Muscle of back (tissue), 13 donors: Measurements from ENCODE around the gene TSC22D3. TPM values are rescaled to one million over a fixed set of nuclear protein-coding genes. Genes with fewer than 3 reads are reported as not detected.
"Not testable (repeated sequence)": the region's sequence is repeated elsewhere in the genome, so short reads cannot be mapped to it uniquely, and the experiment has no call there.

Source experiments
- DNase-seq, 3 donors: peaks; one replicate each; pipeline versions ENCODE4 v3.0.0 to v3.0.0-alpha.2; 2013
- long read RNA-seq, 9 donors: transcript quantifications; one replicate each; lab custom pipeline, GENCODE V29; 2026
- polyA plus RNA-seq, 10 donors: library from polyadenylated mRNA; unstranded; fragments of 120-200 nt; gene quantifications; one replicate each; pipeline ENCODE4 v1.2.1, GENCODE V29; 2013; ENCODE audit not compliant: insufficient read length in 10 of 10

TSC22D3 gene
- 10 to 100 TPM; 36.0 to 98.1 (median 58.7) TPM for polyA plus RNA-seq
- long read RNA-seq, donor 1, transcript TSC22D3-206 (3 exons, 2,027 nt): major isoform, 16 of 28 reads
- long read RNA-seq, donor 1, transcript TSC22D3-203 (3 exons, 2,266 nt): minor isoform, 5 of 28 reads
- long read RNA-seq, donor 1, transcript TSC22D3-205 (3 exons, 1,812 nt): minor isoform, 7 of 28 reads
- long read RNA-seq, donor 1, partial matches to known transcripts: 0 of 28 reads
- long read RNA-seq, donor 1, other reads (novel, unspliced or antisense): 0 of 28 reads
- long read RNA-seq, donor 2, transcript TSC22D3-206 (3 exons, 2,027 nt): major isoform, 16 of 34 reads
- long read RNA-seq, donor 2, partial matches to known transcripts: 14 of 34 reads
- long read RNA-seq, donor 2, other reads (novel, unspliced or antisense): 0 of 34 reads
- long read RNA-seq, donor 3: 0 reads
- long read RNA-seq, donor 4, transcript TSC22D3-205 (3 exons, 1,812 nt): minor isoform, 5 of 38 reads
- long read RNA-seq, donor 4, transcript TSC22D3-206 (3 exons, 2,027 nt): major isoform, 27 of 38 reads
- long read RNA-seq, donor 4, partial matches to known transcripts: 0 of 38 reads
- long read RNA-seq, donor 4, other reads (novel, unspliced or antisense): 0 of 38 reads
- long read RNA-seq, donor 5, transcript TSC22D3-206 (3 exons, 2,027 nt): major isoform, 23 of 44 reads
- long read RNA-seq, donor 5, transcript TSC22D3-205 (3 exons, 1,812 nt): minor isoform, 12 of 44 reads
- long read RNA-seq, donor 5, transcript TSC22D3-208 (2 exons, 576 nt): minor isoform, 5 of 44 reads
- long read RNA-seq, donor 5, partial matches to known transcripts: 0 of 44 reads
- long read RNA-seq, donor 5, other reads (novel, unspliced or antisense): 0 of 44 reads
- long read RNA-seq, donor 6, transcript TSC22D3-205 (3 exons, 1,812 nt): minor isoform, 8 of 32 reads
- long read RNA-seq, donor 6, transcript TSC22D3-203 (3 exons, 2,266 nt): minor isoform, 7 of 32 reads
- long read RNA-seq, donor 6, transcript TSC22D3-206 (3 exons, 2,027 nt): major isoform, 17 of 32 reads
- long read RNA-seq, donor 6, partial matches to known transcripts: 0 of 32 reads
- long read RNA-seq, donor 6, other reads (novel, unspliced or antisense): 0 of 32 reads
- long read RNA-seq, donor 7, transcript TSC22D3-206 (3 exons, 2,027 nt): major isoform, 21 of 47 reads
- long read RNA-seq, donor 7, transcript TSC22D3-205 (3 exons, 1,812 nt): minor isoform, 7 of 47 reads
- long read RNA-seq, donor 7, partial matches to known transcripts: 15 of 47 reads
- long read RNA-seq, donor 7, other reads (novel, unspliced or antisense): 0 of 47 reads
- long read RNA-seq, donor 8, transcript TSC22D3-205 (3 exons, 1,812 nt): minor isoform, 6 of 17 reads
- long read RNA-seq, donor 8, transcript TSC22D3-206 (3 exons, 2,027 nt): major isoform, 10 of 17 reads
- long read RNA-seq, donor 8, partial matches to known transcripts: 0 of 17 reads
- long read RNA-seq, donor 8, other reads (novel, unspliced or antisense): 0 of 17 reads
- long read RNA-seq, donor 9, partial matches to known transcripts: 0 of 5 reads
- long read RNA-seq, donor 9, other reads (novel, unspliced or antisense): 0 of 5 reads

DNA sequence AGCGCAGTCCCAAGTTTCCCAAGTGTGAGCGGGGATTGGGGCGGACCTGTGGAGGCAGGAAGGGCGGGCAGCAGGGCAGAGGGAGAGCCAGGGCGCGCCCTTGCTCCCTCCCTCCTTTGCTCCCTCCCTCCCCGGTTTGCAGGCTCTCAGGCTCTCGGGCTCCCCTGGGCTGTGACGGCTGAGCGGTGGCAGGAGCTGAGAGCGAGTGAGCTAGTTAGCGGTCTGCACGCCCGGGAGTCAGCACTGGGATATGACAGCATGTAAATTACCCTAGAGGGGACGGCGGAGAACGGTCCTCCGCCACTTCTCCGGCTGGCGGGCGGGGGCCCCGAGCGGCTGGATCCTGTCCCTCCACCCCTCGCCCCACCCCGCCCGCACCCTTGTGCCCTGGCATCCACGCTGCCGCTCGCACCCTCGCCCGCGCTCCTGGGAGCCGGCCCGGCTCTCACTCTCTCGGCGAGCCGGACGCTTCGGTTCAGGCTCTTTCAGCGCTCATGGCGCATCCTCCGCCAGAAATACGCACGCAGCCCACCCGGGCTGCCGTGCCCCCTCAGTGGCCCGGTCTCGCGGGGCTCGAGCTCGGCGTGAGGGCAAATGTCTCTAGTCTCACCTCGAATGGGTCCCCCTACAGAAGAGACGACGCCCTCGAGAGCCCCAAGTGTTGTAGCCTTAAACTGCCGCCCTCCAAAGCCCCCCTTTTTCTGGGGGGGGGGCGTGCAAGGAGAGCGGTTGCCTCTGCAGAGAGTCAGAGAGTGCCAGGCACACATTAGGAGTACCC is at the start of gene TSC22D3:
TSS of gene TSC22D3 (minus strand) at position 54 of the 778 bp plus-strand sequence. CDS start 368 bp downstream, outside the sequence.
- DNase-seq: peak in 2 of 3 donors; percentile 7 to 83

- DNase-seq: peak in 1 of 3 donors; percentile 24
Measured at GRCh38 chrX:107823456-107823855, 47.9 kb upstream of the TSC22D3 start.

DNA sequence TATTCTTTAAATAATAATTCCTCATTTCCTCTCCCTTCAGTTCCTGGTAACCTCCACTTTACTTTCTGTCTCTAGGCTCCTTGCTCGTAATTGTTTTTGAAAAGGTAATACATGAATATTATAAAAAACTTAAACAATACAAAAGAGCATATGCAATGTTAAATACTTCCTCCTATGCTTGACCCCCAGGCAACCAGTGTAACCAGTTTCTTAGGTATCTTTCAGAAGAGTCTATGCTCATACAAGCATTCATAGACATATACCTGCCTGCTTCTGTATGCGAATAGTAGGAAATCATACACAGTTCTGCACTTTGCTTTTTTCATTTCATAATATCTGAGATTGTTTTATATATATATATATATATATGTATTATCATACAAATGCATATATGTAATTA is 47.5 kb upstream of the TSC22D3 start:
- DNase-seq: no peak

- no peak for DNase-seq
Measured at GRCh38 chrX:107818900-107819521, 43.4 kb upstream of the TSC22D3 start.

GRCh38 chrX:107810053-107810452 is 34.5 kb upstream of the TSC22D3 start:
- DNase-seq: not testable (repeated sequence)

GRCh38 chrX:107805179-107805578 is 29.6 kb upstream of the TSC22D3 start:
- DNase-seq: no peak

DNA sequence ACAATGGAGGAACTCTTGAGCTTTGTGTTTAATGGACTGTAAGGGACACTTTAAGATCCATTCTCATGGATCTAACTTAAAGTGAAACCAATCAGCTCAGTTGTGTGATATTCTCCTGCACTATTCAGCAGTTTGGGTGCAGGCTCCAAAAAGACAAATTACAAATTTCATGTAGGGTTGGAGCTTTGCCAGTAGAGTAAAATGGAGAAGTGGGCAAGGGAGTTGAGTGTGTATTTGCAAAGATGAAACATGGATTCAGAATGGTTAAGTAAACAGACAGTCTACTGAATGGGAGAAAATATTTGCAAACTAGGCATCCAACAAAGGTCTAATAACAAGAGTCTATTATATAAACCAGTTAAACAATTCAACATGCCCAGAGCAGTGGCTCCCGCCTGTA is 28.8 kb upstream of the TSC22D3 start:
- no peak for DNase-seq

GRCh38 chrX:107787827-107788226 is 12.2 kb upstream of the TSC22D3 start:
- DNase-seq: peak in 2 of 3 donors; percentile 24 to 38

DNA sequence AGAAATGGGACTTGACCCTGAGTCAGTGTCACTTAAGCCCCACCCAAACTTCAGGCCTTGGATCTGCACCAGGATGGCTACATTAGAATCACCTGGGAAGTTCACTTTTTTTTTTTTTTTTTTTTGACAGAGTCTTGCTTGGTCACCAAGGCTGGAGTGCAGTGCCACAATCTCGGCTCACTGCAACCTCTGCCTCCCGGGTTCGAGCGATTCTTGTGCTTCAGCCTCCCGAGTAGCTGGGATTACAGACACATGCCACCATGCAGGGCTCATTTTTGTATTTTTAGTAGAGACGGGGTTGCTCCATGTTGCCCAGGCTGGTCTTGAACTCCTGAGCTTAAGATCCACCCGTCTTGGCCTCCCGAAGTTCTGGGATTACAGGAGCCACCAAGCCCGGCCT is 4.9 kb upstream of the TSC22D3 start:
- DNase-seq: no peak

- DNase-seq: no peak
Measured at GRCh38 chrX:107777536-107777832, 1.9 kb upstream of the TSC22D3 start, which contains the start of gene NCBP2L. Gene NCBP2L, plus strand, starts transcription at chrX:107777733. Its CDS starts 16,488 bp downstream, at chrX:107794221.

DNA sequence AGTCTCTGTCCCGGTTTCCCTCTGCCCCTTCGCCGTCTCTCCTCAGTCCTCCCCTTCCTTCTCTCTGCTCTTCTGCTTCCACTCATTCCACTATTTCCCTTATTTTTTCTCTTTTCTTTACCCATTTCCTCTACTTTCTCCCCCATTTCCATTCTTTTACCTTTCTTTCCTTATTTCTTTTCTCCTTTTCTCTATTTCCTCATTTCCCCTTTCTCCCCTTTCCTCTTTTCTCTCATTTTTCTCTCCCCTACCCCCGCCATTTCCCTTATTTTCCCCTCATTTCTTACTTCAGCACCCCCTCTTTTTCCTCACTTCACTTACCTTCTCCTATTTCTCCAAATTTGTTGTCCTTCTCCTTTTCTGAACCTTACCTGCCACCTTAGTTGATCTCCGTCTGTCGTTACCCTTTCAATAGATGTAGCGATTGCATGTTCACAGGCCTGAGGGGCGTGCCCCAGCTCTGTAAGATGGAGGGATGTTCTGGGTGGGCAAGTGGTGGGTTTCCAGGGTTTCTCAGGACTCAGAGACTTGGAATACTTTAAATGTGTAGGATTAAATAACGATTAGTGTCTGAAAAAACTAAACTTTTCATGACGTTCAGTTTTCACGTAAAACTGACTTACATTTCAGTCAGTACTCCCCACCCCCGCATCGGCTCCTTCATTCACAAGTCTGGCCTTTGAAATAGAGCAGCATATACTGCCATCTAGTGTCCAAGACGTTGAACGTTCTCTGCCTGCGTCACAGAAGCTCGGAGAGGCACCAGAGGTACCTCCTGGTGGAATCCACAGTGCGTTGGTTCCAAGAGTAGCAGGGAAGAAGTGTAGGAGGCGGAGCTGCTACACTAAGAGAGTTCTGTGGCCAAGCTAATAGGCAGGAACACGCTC is 1.3 kb upstream of the TSC22D3 start:
- DNase-seq: peak; percentile 75 to 91 (median 85)

DNA sequence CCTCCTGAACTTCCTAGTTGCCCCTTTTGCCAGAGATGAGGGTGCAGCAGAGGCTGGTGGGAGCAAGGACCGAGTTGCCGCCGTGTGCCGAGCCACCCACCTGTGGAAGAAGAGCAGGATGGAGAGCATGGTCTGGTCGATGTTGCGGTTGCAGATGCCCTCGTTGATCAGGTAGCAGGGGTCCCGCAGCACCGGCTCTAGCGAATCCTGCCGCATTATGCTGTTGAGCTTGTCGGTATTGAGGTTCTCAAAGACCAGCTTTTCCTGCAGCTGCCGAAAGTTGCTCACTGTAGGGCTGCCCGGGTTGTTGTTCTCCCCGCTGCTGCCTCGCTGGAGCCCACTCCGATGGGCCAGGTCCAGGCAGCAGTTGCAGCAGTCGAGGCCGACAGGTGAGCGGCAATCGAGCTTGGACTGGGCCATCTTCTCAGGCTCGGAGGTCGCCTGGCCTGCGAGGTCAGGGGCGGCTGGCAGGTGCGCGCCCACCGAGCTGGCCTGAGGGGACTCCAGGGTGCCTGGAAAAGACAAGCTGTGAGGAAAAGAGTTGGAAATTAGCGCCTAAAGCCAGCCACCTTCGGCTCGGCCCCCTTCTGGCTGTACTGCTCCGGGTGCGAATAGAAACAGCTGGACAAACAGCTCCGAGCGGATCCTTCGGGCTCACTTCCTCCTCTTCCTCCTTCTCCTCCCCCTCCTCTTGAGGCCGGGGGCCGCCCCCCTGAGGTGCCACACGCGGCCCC is 420 bp downstream of the TSC22D3 start:
- peak in 1 of 3 donors; percentile 30 for DNase-seq

DNA sequence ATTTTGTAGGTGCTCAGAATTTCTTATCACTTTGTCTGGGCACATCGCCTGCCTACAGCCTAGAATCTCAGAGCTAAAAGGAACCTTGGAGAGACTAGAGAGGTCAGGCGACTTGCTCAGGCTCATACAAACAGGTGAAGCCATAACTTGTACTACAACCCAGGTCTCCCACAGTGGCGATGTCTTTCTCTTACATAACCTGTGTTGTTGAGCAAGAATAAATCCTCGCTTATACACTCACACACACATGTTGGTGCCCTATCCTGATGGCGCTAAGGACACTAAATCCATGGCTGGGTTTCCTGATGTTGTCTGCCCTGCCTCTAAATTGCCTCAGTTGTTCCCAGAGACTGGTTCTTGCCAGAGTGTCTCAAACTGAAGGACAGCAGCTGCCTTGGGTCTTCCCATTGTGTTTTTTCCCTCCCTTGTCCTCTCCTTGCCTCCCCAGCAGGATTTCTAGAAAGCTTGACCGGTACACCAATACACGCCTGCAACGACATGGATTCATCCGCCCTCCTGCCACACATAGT is 1.6 kb downstream of the TSC22D3 start:
- DNase-seq: no peak

GRCh38 chrX:107773206-107773605 is 2.4 kb downstream of the TSC22D3 start:
- no peak for DNase-seq

GRCh38 chrX:107769581-107770317 is 5.8 kb downstream of the TSC22D3 start:
- DNase-seq: no peak

GRCh38 chrX:107768051-107768450 is 7.5 kb downstream of the TSC22D3 start:
- no peak for DNase-seq
